ENCODE results near the gene SUMO2.

Gene SUMO2

DNA sequence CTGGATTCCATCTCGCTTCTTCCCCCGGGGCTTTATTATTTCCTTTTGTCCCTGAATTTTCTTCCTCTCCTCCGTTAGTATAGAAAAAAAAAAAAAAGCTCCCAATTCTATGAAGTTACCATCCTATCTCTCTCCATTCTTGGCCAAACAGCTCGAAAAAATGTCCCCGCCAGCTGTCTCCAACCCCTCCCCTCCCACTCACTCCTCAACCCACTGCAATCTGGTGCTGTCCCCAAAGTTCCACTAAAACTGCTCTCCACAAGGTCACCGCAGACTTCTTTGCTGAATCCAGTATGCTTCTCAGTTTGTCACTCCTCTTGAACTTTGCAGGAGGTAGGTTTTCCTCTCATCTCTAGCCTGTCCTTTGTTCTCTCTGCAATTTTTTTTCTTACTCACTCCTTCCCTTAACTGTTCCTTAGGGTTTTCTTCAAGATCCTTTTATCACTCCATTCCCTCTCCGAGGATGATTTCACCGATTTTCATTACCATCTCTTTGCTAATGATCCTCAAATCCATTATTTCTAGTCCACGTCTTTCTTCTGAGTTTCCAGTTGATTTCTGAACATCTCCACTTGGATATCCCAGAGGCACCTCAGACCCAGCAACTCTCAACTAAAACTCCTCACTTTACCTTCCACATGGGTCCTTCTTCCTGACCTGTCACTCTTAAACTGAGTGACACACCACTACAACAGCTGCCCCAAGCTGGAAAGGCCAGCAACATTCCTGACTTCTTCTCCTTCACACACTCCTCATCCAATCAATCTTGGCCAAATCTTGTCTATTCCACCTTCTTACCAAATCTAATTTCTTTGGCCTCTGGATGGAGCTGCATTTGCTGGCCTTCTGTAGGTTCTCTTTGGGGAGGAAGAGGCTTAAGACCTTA lies 1.5 kb upstream of the SUMO2 start:
- no peak for DNase-seq (ENCODE audit: low spot score)
- TF ChIP-seq, protein P1, sequence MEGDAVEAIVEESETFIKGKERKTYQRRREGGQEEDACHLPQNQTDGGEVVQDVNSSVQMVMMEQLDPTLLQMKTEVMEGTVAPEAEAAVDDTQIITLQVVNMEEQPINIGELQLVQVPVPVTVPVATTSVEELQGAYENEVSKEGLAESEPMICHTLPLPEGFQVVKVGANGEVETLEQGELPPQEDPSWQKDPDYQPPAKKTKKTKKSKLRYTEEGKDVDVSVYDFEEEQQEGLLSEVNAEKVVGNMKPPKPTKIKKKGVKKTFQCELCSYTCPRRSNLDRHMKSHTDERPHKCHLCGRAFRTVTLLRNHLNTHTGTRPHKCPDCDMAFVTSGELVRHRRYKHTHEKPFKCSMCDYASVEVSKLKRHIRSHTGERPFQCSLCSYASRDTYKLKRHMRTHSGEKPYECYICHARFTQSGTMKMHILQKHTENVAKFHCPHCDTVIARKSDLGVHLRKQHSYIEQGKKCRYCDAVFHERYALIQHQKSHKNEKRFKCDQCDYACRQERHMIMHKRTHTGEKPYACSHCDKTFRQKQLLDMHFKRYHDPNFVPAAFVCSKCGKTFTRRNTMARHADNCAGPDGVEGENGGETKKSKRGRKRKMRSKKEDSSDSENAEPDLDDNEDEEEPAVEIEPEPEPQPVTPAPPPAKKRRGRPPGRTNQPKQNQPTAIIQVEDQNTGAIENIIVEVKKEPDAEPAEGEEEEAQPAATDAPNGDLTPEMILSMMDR (conservative IDR thresholded peaks at IDR 0.05; ENCODE audit: low read depth), result no peak
- CTCF ChIA-PET, result interaction anchor here (0.6 to 1.0 kb wide), 5 partner anchors 16 to 130 kb away, joined by 3 to 5 read pairs (median 4); no protein-coding TSS in a partner anchor

DNA sequence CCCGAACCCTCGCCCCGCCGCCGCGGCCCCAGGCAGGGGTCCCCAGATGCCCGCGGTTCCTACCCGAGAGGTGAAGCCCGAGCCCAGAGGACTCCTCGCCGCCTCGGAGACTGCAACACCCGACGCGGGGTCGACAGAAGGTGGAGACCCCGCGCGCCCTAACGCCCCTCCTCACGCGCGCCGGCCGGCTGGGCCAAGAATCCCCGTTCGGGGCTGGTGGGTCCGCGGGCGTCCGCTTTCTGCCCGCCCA lies 515 bp downstream of the SUMO2 start:
- ChIA-PET POLR2A (ENCODE audit: low non-redundant PET) (no interaction called here), CTCF (no interaction called here)
- DNase-seq (ENCODE audit: low spot score), result no peak
- TF ChIP-seq, protein P1 (conservative IDR thresholded peaks at IDR 0.05; ENCODE audit: low read depth), result no peak
- peak overlapping the region; percentile 100 for H3K27ac ChIP-seq

More for the DNA sequence above, 1.5 kb upstream of the SUMO2 start:
- peak overlapping the region; percentile 100; the same call in 1 of the 2 replicates for H3K27ac ChIP-seq
- POLR2A ChIA-PET (ENCODE audit: low non-redundant PET), result interaction anchor here (0.5 to 0.7 kb wide), 4 partner anchors 40 to 97 kb away, joined by 3 to 7 read pairs (median 4); no protein-coding TSS in a partner anchor

DNA sequence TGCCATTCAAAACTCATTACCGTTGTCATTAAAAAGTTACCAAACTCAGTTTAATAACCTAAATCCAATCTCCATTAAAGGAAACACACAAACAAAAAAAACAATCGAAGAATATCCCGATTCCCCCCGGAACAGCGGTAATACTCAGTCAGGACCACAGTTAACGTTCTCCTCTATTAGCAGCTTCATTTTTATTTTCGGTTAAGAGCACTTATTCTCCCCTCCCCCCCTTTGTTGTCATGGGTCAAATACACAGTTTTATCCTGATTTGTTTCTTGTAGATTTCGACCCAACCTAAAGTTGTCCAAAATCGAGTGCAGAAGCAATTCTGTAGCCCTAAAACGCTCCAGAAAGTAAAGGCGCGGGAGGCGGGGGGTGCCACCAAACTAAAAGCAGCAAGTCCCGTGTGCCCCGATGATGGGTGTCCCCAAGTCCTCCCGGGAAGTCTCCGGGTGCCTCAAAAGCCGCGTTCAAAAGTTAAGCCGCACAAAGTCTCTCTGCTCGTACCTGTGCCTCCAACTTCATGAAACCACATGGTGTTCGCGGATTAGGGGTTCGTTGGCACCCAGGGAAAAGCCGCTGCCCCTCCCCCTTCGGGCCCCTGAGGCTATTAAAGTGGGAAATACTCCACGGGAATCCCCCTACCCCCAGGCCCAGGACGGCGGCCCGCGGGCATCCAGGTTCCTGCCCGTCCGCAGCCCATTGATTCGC lies 996 bp downstream of the SUMO2 start:
- CTCF ChIA-PET, result interaction anchor here (0.5 to 1.9 kb wide), 2 partner anchors 68 to 70 kb away, joined by 3 to 4 read pairs; no protein-coding TSS in a partner anchor
- peak overlapping the region; percentile 100 for H3K27ac ChIP-seq
- POLR2A ChIA-PET (ENCODE audit: low non-redundant PET), result interaction anchor here (0.6 kb wide), 1 partner anchor 10 kb away, joined by 4 read pairs; no protein-coding TSS in a partner anchor
- TF ChIP-seq, protein P1 (conservative IDR thresholded peaks at IDR 0.05; ENCODE audit: low read depth), result no peak
- no peak for DNase-seq (ENCODE audit: low spot score)

DNA sequence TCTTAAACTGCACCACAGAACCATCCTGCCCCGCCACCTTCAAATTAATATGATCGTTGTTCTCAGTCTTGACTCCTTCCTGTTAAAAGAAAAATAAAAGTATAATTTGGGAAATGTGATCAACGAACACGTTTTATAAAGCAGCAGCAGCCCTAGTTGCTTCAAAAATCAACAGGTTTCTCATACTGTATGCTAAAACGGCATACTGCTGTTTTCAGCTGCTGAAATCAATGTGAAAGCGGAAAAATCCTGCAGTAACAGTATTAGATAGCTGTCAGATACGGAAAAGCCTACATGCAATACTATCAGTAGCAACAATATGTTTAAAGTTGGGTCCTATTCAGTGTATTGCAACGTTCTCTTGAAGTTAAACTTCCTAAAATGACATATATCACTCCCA lies 1.6 kb downstream of the SUMO2 start:
- TF ChIP-seq, protein P1 (conservative IDR thresholded peaks at IDR 0.05; ENCODE audit: low read depth), result no peak
- H3K27ac ChIP-seq, result no peak overlapping the region
- ChIA-PET POLR2A (ENCODE audit: low non-redundant PET) (interaction anchor here (0.6 kb wide), 1 partner anchor 9 kb away, joined by 4 read pairs; no protein-coding TSS in a partner anchor), CTCF (interaction anchor here (0.5 to 1.9 kb wide), 2 partner anchors 68 to 71 kb away, joined by 3 to 4 read pairs; no protein-coding TSS in a partner anchor)
- no peak for DNase-seq (ENCODE audit: low spot score)

DNA sequence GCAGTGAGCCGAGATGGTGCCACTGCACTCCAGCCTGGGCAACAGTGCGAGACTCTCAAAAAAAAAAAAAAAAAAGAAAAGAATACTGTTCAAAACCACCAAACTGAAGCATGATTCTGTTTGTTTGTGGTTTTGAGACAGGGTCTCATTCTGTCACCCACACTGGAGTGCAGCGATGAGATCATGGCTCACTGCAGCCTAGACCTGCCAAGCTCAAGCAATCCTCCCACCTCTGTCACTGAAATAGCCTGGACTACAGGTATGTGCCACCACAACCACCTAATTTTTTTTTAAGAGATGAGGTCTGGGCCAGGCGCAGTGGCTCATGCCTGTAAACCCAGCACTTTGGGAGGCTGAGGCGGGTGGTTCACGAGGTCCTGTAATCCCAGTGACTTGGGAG lies 4.3 kb downstream of the SUMO2 start:
- peak overlapping the region; percentile 45 for H3K27ac ChIP-seq
- ChIA-PET POLR2A (ENCODE audit: low non-redundant PET) (interaction anchor here (0.6 kb wide), 1 partner anchor 14 kb away, joined by 12 read pairs; no protein-coding TSS in a partner anchor), CTCF (no interaction called here)
- no peak for DNase-seq (ENCODE audit: low spot score)
- TF ChIP-seq, protein P1 (conservative IDR thresholded peaks at IDR 0.05; ENCODE audit: low read depth), result no peak

DNA sequence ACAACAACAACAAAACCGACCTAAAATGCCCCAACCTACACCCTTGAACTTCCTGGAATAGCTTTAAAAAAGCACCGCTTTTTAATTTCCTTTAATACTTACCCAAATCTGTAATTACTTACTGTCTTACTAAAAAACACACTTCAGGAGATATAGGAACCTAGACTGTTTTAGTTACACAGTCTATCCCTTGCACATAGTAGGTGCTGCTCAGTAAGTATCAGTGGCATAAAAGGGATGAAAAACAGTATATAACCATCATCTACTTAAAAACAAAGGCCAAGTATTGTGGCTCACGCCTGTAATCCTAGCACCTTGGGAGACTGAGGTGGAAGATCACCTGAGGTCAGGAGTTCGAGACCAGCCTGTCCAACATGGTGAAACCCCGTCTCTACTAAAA lies 6.1 kb downstream of the SUMO2 start:
- CTCF ChIA-PET, result interaction anchor here (0.6 kb wide), 1 partner anchor 26 kb away, joined by 3 read pairs; no protein-coding TSS in a partner anchor
- no peak for DNase-seq (ENCODE audit: low spot score)
- POLR2A ChIA-PET (ENCODE audit: low non-redundant PET), result interaction anchor here (0.6 to 1.1 kb wide), 2 partner anchors 14 to 22 kb away, joined by 3 to 4 read pairs; partner anchors contain the start of gene JPT1
- peak overlapping the region; percentile 44 for H3K27ac ChIP-seq
- TF ChIP-seq, protein P1 (conservative IDR thresholded peaks at IDR 0.05; ENCODE audit: low read depth), result no peak
